Tibial nerve (tissue), 4 donors: ENCODE measurements around the gene FSIP2.

ENCODE experiments used
- CTCF ChIP-seq, 5 experiments: fragments of 200-600 bp in 3 of 5; fragments of 450-650 bp in 2 of 5; sonication (generic) in 3 of 5; IDR thresholded peaks; one replicate each; pipeline ENCODE4 v1.5.1; 2016 to 2019; ENCODE audit warnings: antibody characterized with exemption in 5 of 5, mild to moderate bottlenecking in 3 of 5, moderate library complexity in 2 of 5
- EP300 ChIP-seq, 2 donors: sonication (generic); formaldehyde crosslinking; IDR thresholded peaks; one replicate each; pipeline ENCODE4 v1.6.1; 2017; ENCODE audit warnings: antibody characterized with exemption in 2 of 2, mild to moderate bottlenecking in 1 of 2
- POLR2A ChIP-seq, 2 donors: fragments of 450-650 bp; IDR thresholded peaks; one replicate each; pipeline ENCODE4 v1.6.1; 2017; ENCODE audit warnings: antibody characterized with exemption in 2 of 2, mild to moderate bottlenecking in 2 of 2, moderate library complexity in 2 of 2

- TF ChIP-seq POLR2A (IDR thresholded peaks at IDR 0.05) (no peak), EP300 (IDR thresholded peaks at IDR 0.05) (no peak), CTCF (IDR thresholded peaks at IDR 0.05) (no peak)
These were observed 48.9 kb downstream of the FSIP2 start for GRCh38 chr2:185787227-185788145.
